ENCODE measurements around the gene BPHL.
"Not testable (repeated sequence)": the region's sequence is repeated elsewhere in the genome, so short reads cannot be mapped to it uniquely, and the experiment has no call there.

The BPHL gene

DNA sequence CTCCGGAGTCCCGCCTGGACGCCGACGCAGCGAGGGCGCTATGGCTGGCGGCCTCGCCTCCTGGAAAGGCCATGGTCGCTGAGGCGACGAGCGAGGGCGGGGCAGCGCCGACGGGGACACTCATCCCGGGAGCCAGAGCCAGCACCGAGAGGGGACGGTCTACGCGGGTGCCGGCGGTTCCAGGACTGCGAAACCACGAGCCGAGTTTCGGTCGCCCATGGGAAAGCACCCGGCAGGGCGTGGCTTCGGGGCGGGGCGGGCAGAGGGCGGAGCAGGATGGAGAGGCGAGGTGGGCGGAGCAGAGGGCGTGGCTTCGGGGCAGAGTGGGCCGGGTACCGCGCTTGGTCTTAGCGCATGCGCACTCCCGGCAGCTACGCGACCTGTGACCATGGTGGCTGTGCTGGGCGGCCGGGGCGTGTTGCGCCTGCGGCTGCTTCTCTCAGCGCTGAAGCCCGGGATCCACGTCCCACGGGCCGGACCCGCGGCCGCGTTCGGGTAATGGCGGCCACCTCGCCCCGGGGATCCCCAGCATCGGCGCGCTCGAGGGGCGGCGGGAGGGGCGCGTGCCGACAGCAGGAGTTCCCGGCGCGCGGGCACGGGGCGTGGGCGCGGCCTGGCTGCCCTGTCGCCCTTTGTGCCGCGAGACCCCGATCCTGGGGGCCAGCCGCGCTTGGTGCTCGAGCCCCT, at the start of gene BPHL:
BPHL (plus strand) TSS at position 359 of the 687 bp plus-strand sequence; CDS start at position 389, 30 bp downstream.
- DNase-seq (ENCODE audit: low read depth), result peak; percentile 100

GRCh38 chr6:3071568-3071967, 46.9 kb upstream of the BPHL start:
- DNase-seq (ENCODE audit: low read depth), result no peak

GRCh38 chr6:3072798-3073197, 45.7 kb upstream of the BPHL start:
- no peak for DNase-seq (ENCODE audit: low read depth)

- no peak for DNase-seq (ENCODE audit: low read depth)
Measured at GRCh38 chr6:3073382-3073781, 45.1 kb upstream of the BPHL start.

GRCh38 chr6:3075772-3076113, 42.8 kb upstream of the BPHL start:
- DNase-seq (ENCODE audit: low read depth), result no peak

DNA sequence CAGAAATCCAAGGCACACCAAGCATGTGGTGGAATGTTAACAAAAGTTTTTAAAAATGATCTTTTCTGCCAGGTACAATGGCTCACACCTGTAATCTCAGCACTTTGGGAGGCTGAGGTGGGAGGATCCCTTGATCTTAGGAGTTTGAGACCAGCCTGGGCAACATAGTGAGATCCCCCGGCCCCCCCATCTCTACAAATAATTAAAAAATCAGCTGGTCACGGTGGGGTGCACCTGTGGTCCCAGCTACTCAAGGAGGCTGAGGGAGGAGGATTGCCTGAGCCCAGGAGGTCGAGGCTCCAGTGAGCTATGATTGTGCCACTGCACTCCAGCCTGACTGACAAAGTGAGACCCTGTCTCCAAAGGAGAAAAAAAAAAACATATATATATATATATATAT, 42.2 kb upstream of the BPHL start:
- DNase-seq (ENCODE audit: low read depth), result no peak

DNA sequence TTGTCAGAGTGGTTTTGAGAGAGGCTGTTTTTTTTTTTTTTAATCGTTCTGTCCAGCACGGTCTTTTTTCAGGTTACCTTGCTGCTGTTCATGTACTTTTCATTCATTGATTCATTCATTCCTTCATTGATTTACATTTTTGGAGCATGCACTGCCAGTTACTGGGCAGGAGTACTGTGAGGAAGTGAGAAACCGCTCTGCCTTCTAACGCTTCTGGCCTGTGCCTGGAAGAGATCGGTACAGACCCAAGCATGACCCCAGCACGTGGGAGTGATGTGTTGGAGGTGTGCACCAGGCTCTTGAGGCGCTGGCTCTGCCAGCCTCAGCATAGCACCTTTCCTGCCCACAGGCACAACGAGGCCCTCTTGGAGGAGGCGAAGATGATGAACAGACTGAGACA, 41.1 kb upstream of the BPHL start:
- DNase-seq (ENCODE audit: low read depth), result no peak

DNA sequence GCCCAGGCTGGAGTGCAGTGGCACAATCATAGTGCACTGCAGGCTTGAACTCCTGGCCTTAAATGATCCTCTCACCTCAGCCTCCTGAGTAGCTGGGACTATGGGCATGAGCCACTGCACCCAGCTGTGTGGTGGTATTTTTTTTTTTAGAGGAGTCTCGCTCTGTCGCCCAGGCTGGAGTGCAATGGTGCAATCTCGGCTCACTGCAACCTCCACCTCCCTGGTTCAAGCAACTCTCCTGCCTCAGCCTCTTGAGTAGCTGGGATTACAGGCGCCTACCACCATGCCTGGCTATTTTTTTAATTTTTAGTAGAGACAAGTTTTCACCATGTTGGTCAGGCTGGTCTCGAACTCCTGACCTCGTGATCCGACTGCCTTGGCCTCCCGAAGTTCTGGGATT, 39.6 kb upstream of the BPHL start:
- DNase-seq (ENCODE audit: low read depth), result not testable (repeated sequence)

GRCh38 chr6:3079682-3080081, 38.8 kb upstream of the BPHL start:
- DNase-seq (ENCODE audit: low read depth), result no peak

GRCh38 chr6:3081960-3082359, 36.6 kb upstream of the BPHL start:
- no peak for DNase-seq (ENCODE audit: low read depth)

GRCh38 chr6:3085074-3085473, 33.4 kb upstream of the BPHL start:
- DNase-seq (ENCODE audit: low read depth), result no peak

DNA sequence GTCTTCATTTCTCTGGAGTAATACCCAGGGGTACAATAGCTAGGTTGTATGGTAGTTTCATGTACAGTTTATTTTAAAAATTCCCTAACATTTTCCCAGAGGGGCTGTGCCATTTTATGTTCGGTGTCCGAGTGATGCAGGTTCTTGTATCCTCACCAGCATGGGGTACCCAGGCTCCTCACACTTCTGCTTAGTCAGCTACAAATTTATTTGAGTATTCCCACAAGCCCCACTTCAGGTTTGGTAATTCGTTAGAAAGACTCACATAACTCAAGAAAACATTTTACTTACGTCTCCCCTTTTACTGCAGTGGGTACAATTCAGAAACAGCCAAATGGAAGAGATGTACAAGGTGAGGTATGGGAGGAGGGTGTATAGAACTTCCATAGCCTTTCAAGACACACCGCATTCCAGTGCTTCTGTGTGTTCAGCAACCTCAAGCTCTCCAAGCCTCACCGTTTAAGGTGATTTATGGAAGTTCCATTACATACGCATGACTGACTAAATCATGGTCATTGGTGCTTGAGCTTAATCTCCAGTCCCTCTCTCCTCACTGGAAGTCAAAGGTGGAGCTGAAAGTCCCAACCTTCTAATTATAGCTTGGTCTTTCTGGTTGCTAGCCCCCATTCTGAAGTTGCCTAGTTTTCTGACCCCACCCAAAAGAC, 32.1 kb upstream of the BPHL start:
- no peak for DNase-seq (ENCODE audit: low read depth)

GRCh38 chr6:3088446-3088845, 30.1 kb upstream of the BPHL start:
- no peak for DNase-seq (ENCODE audit: low read depth)

- no peak for DNase-seq (ENCODE audit: low read depth)
Measured at GRCh38 chr6:3088968-3089367, 29.5 kb upstream of the BPHL start.

- DNase-seq (ENCODE audit: low read depth), result no peak
Measured at GRCh38 chr6:3090013-3090412, 28.5 kb upstream of the BPHL start.

DNA sequence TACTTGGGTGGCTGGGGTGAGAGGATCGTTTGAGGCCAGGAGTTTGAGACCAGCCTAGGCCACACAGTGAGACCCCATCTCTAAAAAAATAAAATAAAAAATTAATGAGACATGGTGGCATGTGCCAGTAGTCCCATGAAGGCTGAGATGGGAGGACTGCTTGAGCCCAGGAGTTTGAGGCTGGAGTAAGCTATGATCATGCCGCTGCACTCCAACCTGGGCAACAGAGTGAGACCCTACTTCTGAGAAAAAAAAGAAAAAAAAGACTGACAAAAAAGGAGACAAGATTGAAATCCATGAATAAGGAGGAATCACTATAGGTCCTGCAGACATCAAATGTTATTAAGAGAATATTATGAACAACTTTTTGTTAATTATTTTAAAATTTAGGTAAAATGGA, 23.7 kb upstream of the BPHL start:
- DNase-seq (ENCODE audit: low read depth), result no peak

DNA sequence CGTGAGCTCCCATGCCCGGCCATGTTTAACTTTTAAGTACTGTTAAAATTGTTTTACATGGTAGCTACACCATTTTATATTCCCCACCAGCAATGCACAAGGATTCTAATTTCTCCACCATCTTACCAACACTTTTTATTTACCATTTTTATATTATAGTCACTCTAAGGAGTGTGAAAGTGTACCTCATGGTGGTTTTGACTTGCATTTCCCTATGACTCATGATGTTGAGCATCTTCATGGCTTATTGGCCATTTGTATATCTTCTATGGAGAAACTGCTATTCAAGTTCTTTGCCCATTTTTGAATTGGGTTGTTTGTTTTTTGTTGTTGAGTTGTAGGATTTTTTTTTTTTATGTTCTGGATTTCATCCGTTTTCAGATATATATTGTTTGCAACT, 15.6 kb upstream of the BPHL start:
- no peak for DNase-seq (ENCODE audit: low read depth)

DNA sequence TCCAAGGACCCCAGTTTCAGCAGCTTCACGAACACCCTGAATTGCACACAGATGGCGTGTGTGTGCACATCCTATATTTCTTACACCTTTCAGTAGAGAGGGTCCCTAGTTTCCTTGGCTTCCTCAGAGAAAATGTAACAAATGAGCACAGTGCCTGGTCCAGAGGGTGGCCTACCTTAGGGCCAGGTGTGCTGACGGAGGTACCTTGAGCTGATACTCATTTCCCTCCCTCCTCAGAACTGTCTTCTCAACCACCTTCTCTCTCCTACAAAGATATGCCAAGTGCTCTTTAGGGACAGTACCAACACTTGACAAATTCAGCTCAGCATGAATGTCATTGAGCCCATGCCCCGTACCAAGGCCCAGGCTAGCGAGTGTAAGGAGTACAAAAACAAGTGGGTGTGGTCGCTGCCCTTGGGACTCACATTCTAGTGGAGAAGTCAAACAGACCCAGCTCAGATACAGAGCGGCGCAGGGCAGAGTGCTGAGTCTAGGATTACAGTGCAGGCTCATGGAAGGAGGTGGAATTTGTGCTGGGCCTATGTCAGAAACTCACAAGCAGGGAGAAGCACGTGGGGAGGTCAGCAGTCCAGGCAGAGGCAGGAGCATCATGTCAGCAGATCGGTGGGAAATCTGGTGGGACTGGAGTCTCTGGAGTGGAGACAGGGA, 9.6 kb upstream of the BPHL start:
- no peak for DNase-seq (ENCODE audit: low read depth)

DNA sequence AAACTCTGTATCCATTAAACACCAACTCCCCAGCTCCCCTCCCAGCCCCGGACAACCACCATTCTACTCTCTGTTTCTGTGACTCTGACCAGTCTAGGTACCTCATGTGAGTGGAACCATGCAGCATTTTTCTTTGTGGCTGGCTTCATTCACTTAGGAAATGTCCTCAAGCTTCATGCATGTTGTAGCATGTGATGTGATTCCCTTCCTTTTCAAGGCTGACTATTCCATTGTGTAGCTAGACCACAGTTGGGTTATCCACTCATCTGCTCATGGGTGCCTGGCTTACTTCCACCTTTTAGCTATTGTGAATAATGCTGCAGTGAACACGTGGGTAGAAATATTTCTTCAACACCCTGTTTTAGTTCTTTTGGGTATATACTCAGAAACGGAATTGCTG, 8.8 kb upstream of the BPHL start:
- DNase-seq (ENCODE audit: low read depth), result no peak

GRCh38 chr6:3114377-3114776, 4.1 kb upstream of the BPHL start:
- no peak for DNase-seq (ENCODE audit: low read depth)

GRCh38 chr6:3117912-3118352, 579 bp upstream of the BPHL start:
- no peak for DNase-seq (ENCODE audit: low read depth)

DNA sequence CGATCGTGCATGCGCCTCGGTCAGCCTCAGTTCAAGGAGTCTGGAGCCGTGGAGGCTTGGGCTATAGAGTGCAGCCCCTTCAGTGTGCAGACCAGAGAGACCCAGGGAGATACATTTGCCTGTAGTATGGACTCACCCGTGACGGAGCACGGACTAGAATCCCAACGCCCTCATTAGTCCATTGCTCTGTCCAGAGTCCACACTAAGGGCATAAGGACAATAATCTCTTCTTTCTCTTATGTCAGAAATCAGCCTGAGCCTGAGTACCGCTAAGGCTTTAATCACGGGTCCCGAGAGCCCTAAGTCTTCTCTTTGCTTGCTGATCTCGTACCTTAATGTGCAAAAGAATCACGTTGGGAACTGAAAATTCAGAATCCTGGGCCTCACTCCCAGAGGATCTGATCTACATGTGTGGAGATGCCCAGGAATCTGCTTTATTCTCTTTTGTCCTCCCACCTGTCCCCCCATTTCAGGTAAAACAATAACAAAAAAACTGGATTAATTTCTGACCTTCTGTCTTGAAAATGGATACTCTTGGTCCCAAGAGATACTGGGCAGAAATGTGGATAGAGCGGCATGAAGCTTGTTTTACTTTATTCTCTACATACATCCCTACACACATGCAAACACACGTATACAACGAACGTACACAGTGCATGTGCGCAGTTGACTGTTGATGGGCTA, 671 bp downstream of the BPHL start:
- DNase-seq (ENCODE audit: low read depth), result no peak

GRCh38 chr6:3120765-3121089, 2.2 kb downstream of the BPHL start:
- no peak for DNase-seq (ENCODE audit: low read depth)
